ENCODE results near the gene AK4. TPM values are rescaled to one million over a fixed set of nuclear protein-coding genes. Genes with fewer than 3 reads are reported as not detected.

Gene AK4
- total RNA-seq, 3 donors from 2014 or later (not counting 1 experiment from before 2014, with no cell fraction given): 0.32 to 1.6 (median 0.75) TPM

- Mint-ChIP-seq H3K36me3 (no peaks in the 10 kb centered on the region), H3K4me3 (no peak overlapping the region), H3K9me3 (no peaks in the 10 kb centered on the region), H3K27me3 (ENCODE audit: low read depth in 2 of 2) (peaks cover 26 to 51% of the 10 kb centered on the region in 2 donors), H3K27ac (no peak overlapping the region), H3K4me1 (peaks cover 13 to 15% of the 10 kb centered on the region in 2 donors)
- Histone ChIP-seq H3K9me3 (ENCODE audit: control insufficient read depth, insufficient read depth, low read length) (no peaks in the 10 kb centered on the region), H3K36me3 (ENCODE audit: control insufficient read depth, insufficient read depth, low read length) (no peaks in the 10 kb centered on the region), H3K4me3 (ENCODE audit: low read length) (no peak overlapping the region), H3K27ac (ENCODE audit: low read length) (no peak overlapping the region), H3K4me1 (ENCODE audit: control insufficient read depth, insufficient read depth, low read length) (peaks cover 15% of the 10 kb centered on the region), H3K27me3 (ENCODE audit: control insufficient read depth, insufficient read depth, low read length) (no peaks in the 10 kb centered on the region)
- WGBS (ENCODE audit: insufficient coverage): 100% methylated on average over 3 of the region's 7 CpGs
- intact Hi-C loops (cut with micrococcal nuclease): no loop called here
- TF ChIP-seq CTCF (IDR thresholded peaks at IDR 0.05): no peak
- no peak for ATAC-seq
- no peak for DNase-seq
Measured at GRCh38 chr1:65256860-65257708, 109.1 kb downstream of the AK4 start.

- peaks cover 32 to 58% of the 10 kb centered on the region in 2 donors for H3K27me3 Mint-ChIP-seq (ENCODE audit: low read depth in 2 of 2)
- Histone ChIP-seq H3K36me3 (ENCODE audit: control insufficient read depth, insufficient read depth, low read length) (no peaks in the 10 kb centered on the region), H3K27me3 (ENCODE audit: control insufficient read depth, insufficient read depth, low read length) (peaks cover 2% of the 10 kb centered on the region), H3K4me3 (ENCODE audit: low read length) (no peak overlapping the region), H3K4me1 (ENCODE audit: control insufficient read depth, insufficient read depth, low read length) (peaks cover 15% of the 10 kb centered on the region), H3K9me3 (ENCODE audit: control insufficient read depth, insufficient read depth, low read length) (no peaks in the 10 kb centered on the region), H3K27ac (ENCODE audit: low read length) (no peak overlapping the region)
- ATAC-seq (no peak), DNase-seq (no peak)
- intact Hi-C loops (cut with micrococcal nuclease): no loop called here
- no peak overlapping the region for H3K4me3 Mint-ChIP-seq
- no peaks in the 10 kb centered on the region for H3K36me3 Mint-ChIP-seq
- no peak overlapping the region for H3K27ac Mint-ChIP-seq
- peaks cover 13 to 15% of the 10 kb centered on the region in 2 donors for H3K4me1 Mint-ChIP-seq
- TF ChIP-seq CTCF (IDR thresholded peaks at IDR 0.05): no peak
- H3K9me3 Mint-ChIP-seq: no peaks in the 10 kb centered on the region
Measured at GRCh38 chr1:65258106-65258505, 110.1 kb downstream of the AK4 start.

GRCh38 chr1:65259816-65260215 is 111.8 kb downstream of the AK4 start:
- Histone ChIP-seq H3K27ac (ENCODE audit: low read length) (no peak overlapping the region), H3K4me3 (ENCODE audit: low read length) (no peak overlapping the region), H3K4me1 (ENCODE audit: control insufficient read depth, insufficient read depth, low read length) (peaks cover 6% of the 10 kb centered on the region), H3K9me3 (ENCODE audit: control insufficient read depth, insufficient read depth, low read length) (no peaks in the 10 kb centered on the region), H3K27me3 (ENCODE audit: control insufficient read depth, insufficient read depth, low read length) (peaks cover 6% of the 10 kb centered on the region), H3K36me3 (ENCODE audit: control insufficient read depth, insufficient read depth, low read length) (no peaks in the 10 kb centered on the region)
- Mint-ChIP-seq H3K36me3 (no peaks in the 10 kb centered on the region), H3K9me3 (no peaks in the 10 kb centered on the region), H3K4me3 (no peak overlapping the region), H3K27me3 (ENCODE audit: low read depth in 2 of 2) (peaks cover 33 to 74% of the 10 kb centered on the region in 2 donors), H3K4me1 (peaks cover 6 to 11% of the 10 kb centered on the region in 2 donors), H3K27ac (no peak overlapping the region)
- intact Hi-C loops (cut with micrococcal nuclease): no loop called here
- ATAC-seq: no peak
- DNase-seq: no peak
- 0% methylated on average over 3 of the region's 3 CpGs for WGBS (ENCODE audit: insufficient coverage)
- no peak for TF ChIP-seq CTCF (IDR thresholded peaks at IDR 0.05)

Measured in natural killer cell (primary cell).